Measurements from ENCODE around the gene LRRC8C.
A peak's percentile ranks its signal among the peaks of the same experiment; 100 is the strongest.

The LRRC8C gene

DNA sequence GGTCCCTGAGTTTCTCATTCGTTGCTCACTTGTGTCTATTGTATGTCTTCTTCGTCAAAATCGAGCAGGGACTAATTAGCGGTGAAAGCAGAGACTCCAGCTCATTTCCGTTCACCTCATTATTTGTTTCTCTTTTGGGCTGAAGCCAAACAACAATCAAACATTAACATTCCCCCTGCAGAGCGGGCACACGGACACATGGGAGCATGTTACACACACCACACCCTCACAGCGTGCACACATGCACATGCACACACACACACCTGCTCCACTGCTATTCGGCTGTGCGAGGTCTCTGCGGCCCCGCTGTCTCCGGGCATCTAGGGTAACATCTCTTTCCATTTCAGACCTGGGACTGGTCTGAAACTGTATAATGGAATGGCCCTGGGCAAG is 129.5 kb downstream of the LRRC8C start:
- peak overlapping the region; percentile 35; the same call in 1 of the 2 replicates for H3K27ac ChIP-seq
- TF ChIP-seq CTCF (conservative IDR thresholded peaks at IDR 0.05): no peak

- TF ChIP-seq CTCF (conservative IDR thresholded peaks at IDR 0.05): peak; percentile 97
- H3K27ac ChIP-seq: peak overlapping the region; percentile 35; the same call in 1 of the 2 replicates
These were observed 130.1 kb downstream of the LRRC8C start for GRCh38 chr1:89762779-89763648.

- no peak overlapping the region; the same call in 1 of the 2 replicates for H3K27ac ChIP-seq
- TF ChIP-seq CTCF (conservative IDR thresholded peaks at IDR 0.05): no peak
These were observed 130.7 kb downstream of the LRRC8C start for GRCh38 chr1:89763649-89763986.

DNA sequence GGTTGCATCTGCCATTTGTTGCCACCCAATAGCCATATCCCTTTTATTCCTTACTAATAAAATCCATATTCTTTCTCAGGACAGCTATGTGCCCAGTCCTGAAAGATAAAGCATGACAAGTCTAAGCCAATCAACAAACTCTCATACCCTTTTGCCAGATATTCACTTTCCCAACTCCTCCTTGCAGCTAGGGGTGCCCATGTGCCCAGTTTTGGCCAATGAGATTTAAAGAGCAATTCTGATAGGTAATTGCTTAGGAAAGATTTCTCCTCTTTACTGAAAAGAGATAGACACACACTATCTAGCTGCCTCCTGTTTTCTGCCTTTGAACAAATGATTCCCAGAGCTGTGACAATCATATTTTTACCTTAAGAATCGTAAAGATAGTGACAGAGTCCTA is 132.9 kb downstream of the LRRC8C start:
- H3K27ac ChIP-seq: no peak overlapping the region
- no peak for TF ChIP-seq CTCF (conservative IDR thresholded peaks at IDR 0.05)

DNA sequence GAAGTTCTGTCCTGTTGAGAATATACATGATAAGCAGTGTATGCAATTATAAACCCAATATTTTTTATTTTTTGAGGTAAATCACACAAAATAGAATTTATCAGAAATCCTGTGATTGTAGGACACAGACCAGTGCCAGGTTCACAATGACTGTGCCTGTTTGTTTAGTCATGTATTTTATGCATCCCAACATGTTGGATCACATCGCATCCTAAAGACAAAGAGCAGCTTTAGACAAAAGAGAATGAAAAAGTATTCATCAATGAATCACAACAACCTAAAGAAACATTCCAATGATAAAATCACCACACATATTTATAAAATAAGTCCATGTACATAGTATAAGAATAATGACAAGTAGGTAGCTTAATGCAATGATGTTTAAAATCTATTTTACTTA is 134.7 kb downstream of the LRRC8C start:
- no peak for TF ChIP-seq CTCF (conservative IDR thresholded peaks at IDR 0.05)
- H3K27ac ChIP-seq: no peak overlapping the region

All from VCaP (cell line).